ENCODE measurements around the gene ZNF157.

Gene ZNF157

GRCh38 chrX:47370278-47370677 lies at the start of gene ZNF157:
TSS of gene ZNF157 (plus strand) at chrX:47370578. CDS start at chrX:47370669, 91 bp downstream.
- H3K4me2 ChIP-seq (ENCODE audit: insufficient read depth, low read length), result no peak within 1 kb of the TSS
- ATAC-seq (ENCODE audit: insufficient read depth, low read depth), result no peak
- H3K4me3 ChIP-seq (ENCODE audit: low read depth in 1 of 2, low read length in 2 of 2), result no peak within 1 kb of the TSS
- no peaks in the 10 kb centered on the region; the same call in 1 of the 2 replicates for H3K36me3 ChIP-seq (ENCODE audit: insufficient read depth, low read length)
- TF ChIP-seq, protein P1, sequence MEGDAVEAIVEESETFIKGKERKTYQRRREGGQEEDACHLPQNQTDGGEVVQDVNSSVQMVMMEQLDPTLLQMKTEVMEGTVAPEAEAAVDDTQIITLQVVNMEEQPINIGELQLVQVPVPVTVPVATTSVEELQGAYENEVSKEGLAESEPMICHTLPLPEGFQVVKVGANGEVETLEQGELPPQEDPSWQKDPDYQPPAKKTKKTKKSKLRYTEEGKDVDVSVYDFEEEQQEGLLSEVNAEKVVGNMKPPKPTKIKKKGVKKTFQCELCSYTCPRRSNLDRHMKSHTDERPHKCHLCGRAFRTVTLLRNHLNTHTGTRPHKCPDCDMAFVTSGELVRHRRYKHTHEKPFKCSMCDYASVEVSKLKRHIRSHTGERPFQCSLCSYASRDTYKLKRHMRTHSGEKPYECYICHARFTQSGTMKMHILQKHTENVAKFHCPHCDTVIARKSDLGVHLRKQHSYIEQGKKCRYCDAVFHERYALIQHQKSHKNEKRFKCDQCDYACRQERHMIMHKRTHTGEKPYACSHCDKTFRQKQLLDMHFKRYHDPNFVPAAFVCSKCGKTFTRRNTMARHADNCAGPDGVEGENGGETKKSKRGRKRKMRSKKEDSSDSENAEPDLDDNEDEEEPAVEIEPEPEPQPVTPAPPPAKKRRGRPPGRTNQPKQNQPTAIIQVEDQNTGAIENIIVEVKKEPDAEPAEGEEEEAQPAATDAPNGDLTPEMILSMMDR (IDR thresholded peaks at IDR 0.05; ENCODE audit: borderline replicate concordance, extremely low read depth, low read length, poor library complexity, severe bottlenecking), result no peak
- TF ChIP-seq EZH2 (IDR thresholded peaks at IDR 0.05; ENCODE audit: borderline replicate concordance, low read depth, low read length, severe bottlenecking), result no peak
- H3K27me3 ChIP-seq (ENCODE audit: insufficient read depth, low read length, poor library complexity), result no peaks in the 10 kb centered on the region
- H3K9ac ChIP-seq (ENCODE audit: low read depth, low read length), result no peak within 1 kb of the TSS
- peaks cover 9% of the 10 kb centered on the region for H3K79me2 ChIP-seq (ENCODE audit: insufficient read depth, low read length)
- DNase-seq, result no peak
- H3K9me3 ChIP-seq (ENCODE audit: insufficient read depth, low read length, severe bottlenecking), result no peaks in the 10 kb centered on the region
- peaks cover 22% of the 10 kb centered on the region for H3K4me1 ChIP-seq (ENCODE audit: insufficient read depth, low read length)
- no peak within 1 kb of the TSS for H2AFZ ChIP-seq (ENCODE audit: low read depth, low read length)
- H4K20me1 ChIP-seq (ENCODE audit: insufficient read depth, low read length), result no peaks in the 10 kb centered on the region
- no peak within 1 kb of the TSS for H3K27ac ChIP-seq (ENCODE audit: low read length)

DNA sequence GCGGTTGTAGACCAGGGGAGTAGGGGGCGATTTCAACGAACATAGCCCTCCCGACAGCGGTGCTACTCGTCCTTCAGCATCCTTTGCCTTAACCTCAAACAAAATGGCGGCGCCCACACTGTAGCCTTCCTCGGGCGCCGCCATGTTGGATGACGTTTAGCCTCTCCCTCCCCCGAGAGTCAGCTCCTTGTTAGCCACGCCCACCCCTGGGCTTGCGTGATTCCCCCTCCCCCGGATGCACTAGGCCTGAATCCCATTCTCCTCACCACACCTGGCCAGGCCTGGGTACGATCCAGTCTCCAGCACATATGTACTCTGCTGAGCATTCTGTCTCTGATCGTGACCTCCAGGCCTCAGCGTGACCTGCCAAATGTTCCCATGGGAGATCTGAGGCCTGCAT lies 49.0 kb upstream of the ZNF157 start:
- DNase-seq (no peak), ATAC-seq (ENCODE audit: insufficient read depth, low read depth) (no peak)
- H3K27ac ChIP-seq (ENCODE audit: low read length), result no peak overlapping the region
- H3K79me2 ChIP-seq (ENCODE audit: insufficient read depth, low read length), result no peaks in the 10 kb centered on the region
- H4K20me1 ChIP-seq (ENCODE audit: insufficient read depth, low read length), result no peaks in the 10 kb centered on the region
- no peaks in the 10 kb centered on the region for H3K27me3 ChIP-seq (ENCODE audit: insufficient read depth, low read length, poor library complexity)
- TF ChIP-seq, protein P1 (IDR thresholded peaks at IDR 0.05; ENCODE audit: borderline replicate concordance, extremely low read depth, low read length, poor library complexity, severe bottlenecking), result no peak
- TF ChIP-seq EZH2 (IDR thresholded peaks at IDR 0.05; ENCODE audit: borderline replicate concordance, low read depth, low read length, severe bottlenecking), result no peak
- H3K4me3 ChIP-seq (ENCODE audit: low read depth in 1 of 2, low read length in 2 of 2), result no peak overlapping the region
- no peaks in the 10 kb centered on the region for H3K36me3 ChIP-seq (ENCODE audit: insufficient read depth, low read length)
- no peak overlapping the region for H3K4me2 ChIP-seq (ENCODE audit: insufficient read depth, low read length)
- H3K9ac ChIP-seq (ENCODE audit: low read depth, low read length), result no peak overlapping the region
- H3K9me3 ChIP-seq (ENCODE audit: insufficient read depth, low read length, severe bottlenecking), result no peaks in the 10 kb centered on the region
- H3K4me1 ChIP-seq (ENCODE audit: insufficient read depth, low read length), result no peaks in the 10 kb centered on the region
- no peak overlapping the region for H2AFZ ChIP-seq (ENCODE audit: low read depth, low read length)

DNA sequence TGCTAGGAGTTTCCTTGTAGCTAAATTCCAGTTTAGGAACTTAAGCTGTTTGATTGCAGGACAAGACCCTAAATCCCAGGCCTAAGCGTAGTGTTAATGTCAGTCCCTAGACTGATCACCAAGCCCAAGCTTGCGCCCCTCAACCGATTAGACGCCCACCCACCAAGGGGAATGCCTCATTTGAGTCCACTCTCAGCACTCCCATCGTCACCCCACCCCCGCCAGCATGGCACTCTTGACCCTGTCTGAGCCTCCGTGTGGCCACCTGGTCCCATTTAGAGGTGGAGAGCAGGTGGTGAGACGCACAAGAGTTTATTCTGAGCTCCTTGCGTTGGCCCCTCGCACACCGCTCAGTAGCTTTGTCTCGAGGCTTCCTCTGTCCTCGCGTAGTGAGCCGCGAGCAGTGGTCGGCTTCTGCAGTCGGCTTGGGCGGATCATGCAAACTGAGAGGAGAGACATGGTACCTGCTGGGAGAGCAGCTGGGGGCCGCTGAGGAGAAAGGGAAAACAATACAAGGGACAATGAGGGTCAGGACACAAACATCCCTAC lies 48.5 kb upstream of the ZNF157 start:
- no peak overlapping the region for H2AFZ ChIP-seq (ENCODE audit: low read depth, low read length)

More for the DNA sequence above, 48.5 kb upstream of the ZNF157 start:
- Histone ChIP-seq H4K20me1 (ENCODE audit: insufficient read depth, low read length) (no peaks in the 10 kb centered on the region), H3K27ac (ENCODE audit: low read length) (no peak overlapping the region), H3K27me3 (ENCODE audit: insufficient read depth, low read length, poor library complexity) (no peaks in the 10 kb centered on the region), H3K4me3 (ENCODE audit: low read depth in 1 of 2, low read length in 2 of 2) (no peak overlapping the region), H3K9me3 (ENCODE audit: insufficient read depth, low read length, severe bottlenecking) (no peaks in the 10 kb centered on the region), H3K9ac (ENCODE audit: low read depth, low read length) (no peak overlapping the region), H3K4me1 (ENCODE audit: insufficient read depth, low read length) (no peaks in the 10 kb centered on the region), H3K79me2 (ENCODE audit: insufficient read depth, low read length) (no peaks in the 10 kb centered on the region), H3K36me3 (ENCODE audit: insufficient read depth, low read length) (no peaks in the 10 kb centered on the region), H3K4me2 (ENCODE audit: insufficient read depth, low read length) (no peak overlapping the region)
- DNase-seq, result no peak
- TF ChIP-seq EZH2 (IDR thresholded peaks at IDR 0.05; ENCODE audit: borderline replicate concordance, low read depth, low read length, severe bottlenecking), result no peak
- TF ChIP-seq, protein P1 (IDR thresholded peaks at IDR 0.05; ENCODE audit: borderline replicate concordance, extremely low read depth, low read length, poor library complexity, severe bottlenecking), result no peak
- ATAC-seq (ENCODE audit: insufficient read depth, low read depth), result no peak
